ENCODE results near the gene COL4A1. TPM values are rescaled to one million over a fixed set of nuclear protein-coding genes. Genes with fewer than 3 reads are reported as not detected.

COL4A1 gene
- total RNA-seq, 2 donors from 2014 or later = 27.0 to 97.0 TPM

GRCh38 chr13:110345266-110345665 is 38.3 kb upstream of the COL4A1 start:
- no peak overlapping the region for H3K27ac ChIP-seq
- no peaks in the 10 kb centered on the region for H3K9me3 ChIP-seq
- H3K27me3 ChIP-seq = no peaks in the 10 kb centered on the region
- intact Hi-C loops (cut with DNase I) = loop anchor here (5.0 kb wide), 1 partner anchor 38 kb away; the partner anchor contains the start of genes COL4A1 and COL4A2
- peaks cover 5% of the 10 kb centered on the region for H3K4me1 ChIP-seq
- no peak overlapping the region for H3K4me3 ChIP-seq
- no peaks in the 10 kb centered on the region for H3K36me3 ChIP-seq
- no peak overlapping the region for H3K9ac ChIP-seq (ENCODE audit: low read depth in 2 of 2, low read length in 2 of 2)
- no peak for TF ChIP-seq CTCF (IDR thresholded peaks at IDR 0.05)
- no peak for DNase-seq

- Histone ChIP-seq H3K27ac (no peak overlapping the region), H3K4me1 (peaks cover 5% of the 10 kb centered on the region)
- intact Hi-C loops (cut with DNase I) = no loop called here
These were observed 37.4 kb upstream of the COL4A1 start for GRCh38 chr13:110344320-110344719.

GRCh38 chr13:110343241-110343865 is 36.4 kb upstream of the COL4A1 start:
- Histone ChIP-seq H3K27ac (no peak overlapping the region), H3K36me3 (no peaks in the 10 kb centered on the region), H3K4me1 (peaks cover 5% of the 10 kb centered on the region), H3K9ac (ENCODE audit: low read depth in 2 of 2, low read length in 2 of 2) (no peak overlapping the region), H3K27me3 (no peaks in the 10 kb centered on the region), H3K9me3 (no peaks in the 10 kb centered on the region), H3K4me3 (no peak overlapping the region)
- TF ChIP-seq CTCF (IDR thresholded peaks at IDR 0.05) = no peak
- no peak for DNase-seq
- intact Hi-C loops (cut with DNase I) = no loop called here

More at GRCh38 chr13:110344320-110344719, 37.4 kb upstream of the COL4A1 start:
- Histone ChIP-seq H3K36me3 (no peaks in the 10 kb centered on the region), H3K4me3 (no peak overlapping the region), H3K27me3 (no peaks in the 10 kb centered on the region), H3K9me3 (no peaks in the 10 kb centered on the region), H3K9ac (ENCODE audit: low read depth in 2 of 2, low read length in 2 of 2) (no peak overlapping the region)
- no peak for DNase-seq
- no peak for TF ChIP-seq CTCF (IDR thresholded peaks at IDR 0.05)

DNA sequence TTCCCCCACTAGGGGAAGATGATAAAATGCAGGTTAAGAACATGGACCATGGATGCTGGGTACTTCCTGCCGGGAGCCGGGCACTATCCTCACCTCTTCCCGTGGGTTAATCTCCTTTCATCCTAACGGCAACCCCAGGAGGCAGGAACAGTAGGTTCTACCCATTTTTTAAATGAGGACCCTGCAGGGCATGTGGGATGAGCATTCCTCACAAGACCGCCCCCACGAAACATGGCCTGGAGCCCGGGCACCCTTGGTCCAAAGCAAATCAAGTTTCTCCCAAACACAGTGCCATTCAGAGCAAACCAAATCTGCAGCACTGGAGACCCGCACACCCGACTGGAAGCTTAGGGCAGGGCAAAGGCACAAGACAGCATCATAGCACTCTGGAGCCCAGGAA is 35.5 kb upstream of the COL4A1 start:
- Histone ChIP-seq H3K27ac (no peak overlapping the region), H3K27me3 (no peaks in the 10 kb centered on the region), H3K9me3 (no peaks in the 10 kb centered on the region), H3K4me1 (peaks cover 5% of the 10 kb centered on the region), H3K4me3 (no peak overlapping the region), H3K36me3 (no peaks in the 10 kb centered on the region), H3K9ac (ENCODE audit: low read depth in 2 of 2, low read length in 2 of 2) (no peak overlapping the region)
- intact Hi-C loops (cut with DNase I) = no loop called here
- no peak for TF ChIP-seq CTCF (IDR thresholded peaks at IDR 0.05)
- no peak for DNase-seq

- H3K9me3 ChIP-seq = no peaks in the 10 kb centered on the region
- peak overlapping the region in 1 of 2 donors; percentile 16 for H3K9ac ChIP-seq (ENCODE audit: low read depth in 2 of 2, low read length in 2 of 2)
- intact Hi-C loops (cut with DNase I) = no loop called here
- no peak overlapping the region for H3K4me3 ChIP-seq
- TF ChIP-seq CTCF (IDR thresholded peaks at IDR 0.05) = no peak
- no peaks in the 10 kb centered on the region for H3K4me1 ChIP-seq
- no peak for DNase-seq
- H3K27ac ChIP-seq = peak overlapping the region; percentile 69
- H3K36me3 ChIP-seq = no peaks in the 10 kb centered on the region
- no peaks in the 10 kb centered on the region for H3K27me3 ChIP-seq
These were observed 34.7 kb upstream of the COL4A1 start for GRCh38 chr13:110341445-110342244.

All from colonic mucosa (tissue), 4 donors.